ENCODE measurements around the gene MTG2. TPM values are rescaled to one million over a fixed set of nuclear protein-coding genes. Genes with fewer than 3 reads are reported as not detected.

MTG2 gene
- total RNA-seq, 1 donor from 2014 or later: 31.5 TPM

- H3K4me1 Mint-ChIP-seq (ENCODE audit: low read depth, unreplicated experiment): no peaks in the 10 kb centered on the region
- no peak overlapping the region for H3K4me2 ChIP-seq (ENCODE audit: low read length)
- no peak overlapping the region for H3K4me3 ChIP-seq (ENCODE audit: insufficient read depth, low read depth, low read length)
- no peak overlapping the region for H3K9ac ChIP-seq (ENCODE audit: low read length)
- peaks cover 8% of the 10 kb centered on the region for H3K36me3 Mint-ChIP-seq (ENCODE audit: low read depth, unreplicated experiment)
- no peaks in the 10 kb centered on the region for H3K36me3 ChIP-seq (ENCODE audit: insufficient read depth, low read length)
- H3K9me3 Mint-ChIP-seq (ENCODE audit: unreplicated experiment): no peaks in the 10 kb centered on the region
- FAIRE-seq (no peak), DNase-seq (ENCODE audit: low read depth) (no peak)
- H3K79me2 ChIP-seq (ENCODE audit: insufficient read depth, low read length): no peaks in the 10 kb centered on the region
- no peaks in the 10 kb centered on the region for H3K9me3 ChIP-seq (ENCODE audit: insufficient read depth, low read depth, low read length)
- peaks cover 4% of the 10 kb centered on the region for H3K27me3 ChIP-seq (ENCODE audit: insufficient read depth, low read length)
- H4K20me1 ChIP-seq (ENCODE audit: insufficient read depth, low read length): peaks cover 9% of the 10 kb centered on the region
- H3K27me3 Mint-ChIP-seq (ENCODE audit: low read depth, unreplicated experiment): peaks cover 19% of the 10 kb centered on the region
- TF ChIP-seq, protein P1, sequence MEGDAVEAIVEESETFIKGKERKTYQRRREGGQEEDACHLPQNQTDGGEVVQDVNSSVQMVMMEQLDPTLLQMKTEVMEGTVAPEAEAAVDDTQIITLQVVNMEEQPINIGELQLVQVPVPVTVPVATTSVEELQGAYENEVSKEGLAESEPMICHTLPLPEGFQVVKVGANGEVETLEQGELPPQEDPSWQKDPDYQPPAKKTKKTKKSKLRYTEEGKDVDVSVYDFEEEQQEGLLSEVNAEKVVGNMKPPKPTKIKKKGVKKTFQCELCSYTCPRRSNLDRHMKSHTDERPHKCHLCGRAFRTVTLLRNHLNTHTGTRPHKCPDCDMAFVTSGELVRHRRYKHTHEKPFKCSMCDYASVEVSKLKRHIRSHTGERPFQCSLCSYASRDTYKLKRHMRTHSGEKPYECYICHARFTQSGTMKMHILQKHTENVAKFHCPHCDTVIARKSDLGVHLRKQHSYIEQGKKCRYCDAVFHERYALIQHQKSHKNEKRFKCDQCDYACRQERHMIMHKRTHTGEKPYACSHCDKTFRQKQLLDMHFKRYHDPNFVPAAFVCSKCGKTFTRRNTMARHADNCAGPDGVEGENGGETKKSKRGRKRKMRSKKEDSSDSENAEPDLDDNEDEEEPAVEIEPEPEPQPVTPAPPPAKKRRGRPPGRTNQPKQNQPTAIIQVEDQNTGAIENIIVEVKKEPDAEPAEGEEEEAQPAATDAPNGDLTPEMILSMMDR (IDR thresholded peaks at IDR 0.05; ENCODE audit: insufficient read depth, low read depth, low read length): no peak
- TF ChIP-seq EZH2 (IDR thresholded peaks at IDR 0.05; ENCODE audit: insufficient read depth, low read length): no peak
- no peak overlapping the region for H3K27ac ChIP-seq (ENCODE audit: low read depth, low read length)
- H3K4me3 Mint-ChIP-seq (ENCODE audit: unreplicated experiment): no peak overlapping the region
- H3K27ac Mint-ChIP-seq (ENCODE audit: unreplicated experiment): no peak overlapping the region
- no peak overlapping the region for H2AFZ ChIP-seq (ENCODE audit: low read depth, low read length)
- H3K4me1 ChIP-seq (ENCODE audit: insufficient read depth, low read length): no peaks in the 10 kb centered on the region
These were observed 27.1 kb downstream of the MTG2 start for GRCh38 chr20:62209850-62210495.

- H3K27me3 ChIP-seq (ENCODE audit: insufficient read depth, low read length): peaks cover 4% of the 10 kb centered on the region
These were observed 27.6 kb downstream of the MTG2 start for GRCh38 chr20:62210496-62210855.

GRCh38 chr20:62211216-62211615 is 28.4 kb downstream of the MTG2 start:
- H3K36me3 Mint-ChIP-seq (ENCODE audit: low read depth, unreplicated experiment): peaks cover 5% of the 10 kb centered on the region
- Histone ChIP-seq H4K20me1 (ENCODE audit: insufficient read depth, low read length) (peaks cover 9% of the 10 kb centered on the region), H3K4me3 (ENCODE audit: insufficient read depth, low read depth, low read length) (no peak overlapping the region), H3K36me3 (ENCODE audit: insufficient read depth, low read length) (no peaks in the 10 kb centered on the region), H3K9ac (ENCODE audit: low read length) (no peak overlapping the region), H3K79me2 (ENCODE audit: insufficient read depth, low read length) (no peaks in the 10 kb centered on the region), H3K27ac (ENCODE audit: low read depth, low read length) (no peak overlapping the region), H3K4me1 (ENCODE audit: insufficient read depth, low read length) (no peaks in the 10 kb centered on the region), H2AFZ (ENCODE audit: low read depth, low read length) (no peak overlapping the region), H3K27me3 (ENCODE audit: insufficient read depth, low read length) (peaks cover 4% of the 10 kb centered on the region), H3K9me3 (ENCODE audit: insufficient read depth, low read depth, low read length) (no peaks in the 10 kb centered on the region), H3K4me2 (ENCODE audit: low read length) (no peak overlapping the region)
- H3K27me3 Mint-ChIP-seq (ENCODE audit: low read depth, unreplicated experiment): peaks cover 26% of the 10 kb centered on the region
- H3K4me1 Mint-ChIP-seq (ENCODE audit: low read depth, unreplicated experiment): no peaks in the 10 kb centered on the region
- no peaks in the 10 kb centered on the region for H3K9me3 Mint-ChIP-seq (ENCODE audit: unreplicated experiment)
- no peak for TF ChIP-seq EZH2 (IDR thresholded peaks at IDR 0.05; ENCODE audit: insufficient read depth, low read length)
- no peak overlapping the region for H3K4me3 Mint-ChIP-seq (ENCODE audit: unreplicated experiment)
- no peak overlapping the region for H3K27ac Mint-ChIP-seq (ENCODE audit: unreplicated experiment)
- DNase-seq (ENCODE audit: low read depth) (no peak), FAIRE-seq (no peak)

More at GRCh38 chr20:62210496-62210855, 27.6 kb downstream of the MTG2 start:
- no peak for DNase-seq (ENCODE audit: low read depth)
- no peak overlapping the region for H3K4me2 ChIP-seq (ENCODE audit: low read length)
- Mint-ChIP-seq H3K27me3 (ENCODE audit: low read depth, unreplicated experiment) (peaks cover 23% of the 10 kb centered on the region), H3K4me3 (ENCODE audit: unreplicated experiment) (no peak overlapping the region), H3K9me3 (ENCODE audit: unreplicated experiment) (no peaks in the 10 kb centered on the region), H3K27ac (ENCODE audit: unreplicated experiment) (no peak overlapping the region), H3K36me3 (ENCODE audit: low read depth, unreplicated experiment) (peaks cover 5% of the 10 kb centered on the region), H3K4me1 (ENCODE audit: low read depth, unreplicated experiment) (no peaks in the 10 kb centered on the region)
- no peak overlapping the region for H3K27ac ChIP-seq (ENCODE audit: low read depth, low read length)
- H3K36me3 ChIP-seq (ENCODE audit: insufficient read depth, low read length): no peaks in the 10 kb centered on the region
- H2AFZ ChIP-seq (ENCODE audit: low read depth, low read length): no peak overlapping the region
- H4K20me1 ChIP-seq (ENCODE audit: insufficient read depth, low read length): peaks cover 9% of the 10 kb centered on the region
- FAIRE-seq: no peak
- TF ChIP-seq, protein P1 (IDR thresholded peaks at IDR 0.05; ENCODE audit: insufficient read depth, low read depth, low read length): no peak
- TF ChIP-seq EZH2 (IDR thresholded peaks at IDR 0.05; ENCODE audit: insufficient read depth, low read length): no peak
- H3K4me3 ChIP-seq (ENCODE audit: insufficient read depth, low read depth, low read length): no peak overlapping the region
- H3K9ac ChIP-seq (ENCODE audit: low read length): no peak overlapping the region
- no peaks in the 10 kb centered on the region for H3K4me1 ChIP-seq (ENCODE audit: insufficient read depth, low read length)
- no peaks in the 10 kb centered on the region for H3K9me3 ChIP-seq (ENCODE audit: insufficient read depth, low read depth, low read length)
- H3K79me2 ChIP-seq (ENCODE audit: insufficient read depth, low read length): no peaks in the 10 kb centered on the region

All from astrocyte (in vitro differentiated cells and primary cell).